T-helper 1 cell treated with Interleukin-12 subunit alpha and Interleukin-12 subunit beta and Interleukin-4 antibody, amounts not matched to agents 30 ng/mL and 1 ng/mL, for 36 hours (primary cell): ENCODE results near the gene TMEM235. TPM values are rescaled to one million over a fixed set of nuclear protein-coding genes. Genes with fewer than 3 reads are reported as not detected.

Source experiments
- total RNA-seq: library from RNA; stranded (reverse); gene quantifications from 2 replicates; pipeline ENCODE4 v1.2.3, GENCODE V29; 2022

TMEM235 gene
- total RNA-seq, 1 donor from 2014 or later, result not detected

Other genes starting within 250 kb of the TMEM235 start
- 580 and 586 TPM in 2 replicates for gene TMC6, start 102.9 kb upstream of the TMEM235 start, total RNA-seq
- 411 and 412 TPM in 2 replicates for gene TMC8, start 100.9 kb upstream of the TMEM235 start, total RNA-seq
- not detected in 2 replicates for gene C17orf99, start 85.2 kb upstream of the TMEM235 start, total RNA-seq
- 110 and 112 TPM in 2 replicates for gene SYNGR2, start 63.0 kb upstream of the TMEM235 start, total RNA-seq
- gene TK1, start 44.6 kb upstream of the TMEM235 start, total RNA-seq, result 50.4 and 52.5 TPM in 2 replicates
- gene AFMID, start 44.3 kb upstream of the TMEM235 start, total RNA-seq, result 15.7 and 17.4 TPM in 2 replicates
- gene BIRC5, start 17.4 kb upstream of the TMEM235 start, total RNA-seq, result 53.3 and 53.4 TPM in 2 replicates
- 198 and 201 TPM in 2 replicates for gene SOCS3, start 128.4 kb downstream of the TMEM235 start, total RNA-seq
- gene PGS1, start 147.0 kb downstream of the TMEM235 start, total RNA-seq, result 99.2 and 99.8 TPM in 2 replicates